Measurements from ENCODE around the gene KRT80. TPM values are rescaled to one million over a fixed set of nuclear protein-coding genes. Genes with fewer than 3 reads are reported as not detected.
"Not testable (repeated sequence)": the region's sequence is repeated elsewhere in the genome, so short reads cannot be mapped to it uniquely, and the experiment has no call there.

KRT80 gene
- 1 to 10 TPM in 2 of 3 donors, not detected in 1; 2.9 to 9.8 TPM for total RNA-seq

GRCh38 chr12:52191841-52192791 is at the start of gene KRT80:
Gene KRT80 (minus strand): TSS chr12:52192014. CDS start chr12:52191902, 112 bp downstream.
- H3K4me3 ChIP-seq: peak within 1 kb of the TSS in 2 of 3 donors; percentile 44 to 52
- peak within 1 kb of the TSS; percentile 93 to 97 for H3K27ac ChIP-seq
- peaks cover 3 to 21% of the 10 kb centered on the region in 2 donors for H3K4me1 ChIP-seq
- no peaks in the 10 kb centered on the region for H3K27me3 ChIP-seq
- H3K36me3 ChIP-seq: no peaks in the 10 kb centered on the region
- intact Hi-C loops (cut with DNase I; ENCODE audit: low total_unique reads): no loop called here
- peak; percentile 42 for TF ChIP-seq POLR2A (IDR thresholded peaks at IDR 0.05)
- TF ChIP-seq CTCF (IDR thresholded peaks at IDR 0.05): no peak
- TF ChIP-seq POLR2AphosphoS5 (IDR thresholded peaks at IDR 0.05): peak; percentile 70 to 89 (median 75)
- DNase-seq (ENCODE audit: low spot score in 2 of 2): peak; percentile 97
- H3K9me3 ChIP-seq: no peaks in the 10 kb centered on the region

GRCh38 chr12:52241205-52241842 is 49.5 kb upstream of the KRT80 start:
- Histone ChIP-seq H3K9me3 (no peaks in the 10 kb centered on the region), H3K27ac (peak overlapping the region; percentile 36 to 98), H3K27me3 (no peaks in the 10 kb centered on the region), H3K4me1 (peaks cover 24 to 35% of the 10 kb centered on the region in 2 donors), H3K36me3 (no peaks in the 10 kb centered on the region), H3K4me3 (no peak overlapping the region)
- intact Hi-C loops (cut with DNase I; ENCODE audit: low total_unique reads): no loop called here
- peak in 1 of 2 donors; percentile 47 for DNase-seq (ENCODE audit: low spot score in 2 of 2)
- TF ChIP-seq POLR2A (IDR thresholded peaks at IDR 0.05): no peak
- peak in 2 of 3 donors; percentile 28 to 53 for TF ChIP-seq POLR2AphosphoS5 (IDR thresholded peaks at IDR 0.05)
- TF ChIP-seq CTCF (IDR thresholded peaks at IDR 0.05): no peak

- H3K27ac ChIP-seq: peak overlapping the region in 1 of 2 donors; percentile 98
- H3K27me3 ChIP-seq; H3K9me3 ChIP-seq; intact Hi-C loops (cut with DNase I; ENCODE audit: low total_unique reads); H3K4me3 ChIP-seq; H3K36me3 ChIP-seq: not testable (repeated sequence)
- H3K4me1 ChIP-seq: peaks cover 27 to 33% of the 10 kb centered on the region in 2 donors
- peak in 1 of 2 donors; percentile 43 for DNase-seq (ENCODE audit: low spot score in 2 of 2)
Observed at GRCh38 chr12:52240247-52240646, 48.4 kb upstream of the KRT80 start.

GRCh38 chr12:52239767-52240166 is 48.0 kb upstream of the KRT80 start:
- Histone ChIP-seq H3K9me3 (no peaks in the 10 kb centered on the region), H3K36me3 (no peaks in the 10 kb centered on the region), H3K4me1 (peaks cover 26 to 28% of the 10 kb centered on the region in 2 donors), H3K4me3 (no peak overlapping the region), H3K27ac (peak overlapping the region; percentile 98), H3K27me3 (no peaks in the 10 kb centered on the region)
- intact Hi-C loops (cut with DNase I; ENCODE audit: low total_unique reads): no loop called here
- no peak for TF ChIP-seq CTCF (IDR thresholded peaks at IDR 0.05)
- TF ChIP-seq POLR2AphosphoS5 (IDR thresholded peaks at IDR 0.05): peak in 1 of 3 donors; percentile 9
- no peak for TF ChIP-seq POLR2A (IDR thresholded peaks at IDR 0.05)
- no peak for DNase-seq (ENCODE audit: low spot score in 2 of 2)

GRCh38 chr12:52238916-52239646 is 47.3 kb upstream of the KRT80 start:
- H3K27ac ChIP-seq: peak overlapping the region; percentile 98

More at GRCh38 chr12:52238916-52239646, 47.3 kb upstream of the KRT80 start:
- intact Hi-C loops (cut with DNase I; ENCODE audit: low total_unique reads): no loop called here
- H3K4me3 ChIP-seq: no peak overlapping the region
- H3K36me3 ChIP-seq: no peaks in the 10 kb centered on the region
- DNase-seq (ENCODE audit: low spot score in 2 of 2): peak in 1 of 2 donors; percentile 15
- H3K4me1 ChIP-seq: peaks cover 19 to 21% of the 10 kb centered on the region in 2 donors
- H3K27me3 ChIP-seq: no peaks in the 10 kb centered on the region
- H3K9me3 ChIP-seq: no peaks in the 10 kb centered on the region
- TF ChIP-seq POLR2AphosphoS5 (IDR thresholded peaks at IDR 0.05) (peak in 1 of 3 donors; percentile 2), CTCF (IDR thresholded peaks at IDR 0.05) (no peak)
